ENCODE measurements around the gene SUPT3H. TPM values are rescaled to one million over a fixed set of nuclear protein-coding genes. Genes with fewer than 3 reads are reported as not detected.

The SUPT3H gene
- total and polyA plus RNA-seq, 2 of the 8 experiments (the other 6 are each of a cell fraction or from before 2014, with no cell fraction given) = 18.8 to 23.0 TPM

GRCh38 chr6:44957156-44957555 is 420.6 kb downstream of the SUPT3H start:
- no peaks in the 10 kb centered on the region for H3K27me3 ChIP-seq (replicated peaks in 1 of 4; ENCODE audit: control insufficient read depth in 3 of 4, extremely low read depth in 1 of 4, insufficient read depth in 3 of 4, low read length in 3 of 4)
- no peak overlapping the region for H3K4me3 ChIP-seq (ENCODE audit: extremely low read depth in 1 of 4, insufficient read depth in 2 of 4, low read depth in 3 of 4, low read length in 4 of 4)
- POLR2A ChIA-PET (ENCODE audit: partially characterized antibody) = no interaction called here
- H3K4me2 ChIP-seq (ENCODE audit: insufficient read depth in 1 of 2, low read depth in 2 of 2, low read length in 2 of 2) = no peak overlapping the region
- no peak overlapping the region for H2BK15ac ChIP-seq (ENCODE audit: low read length)
- no peaks in the 10 kb centered on the region; a peak in 1 of 8 replicates for H3K36me3 ChIP-seq (ENCODE audit: control insufficient read depth in 2 of 4, insufficient read depth in 4 of 4, low read length in 3 of 4)
- no peak overlapping the region for H4K5ac ChIP-seq (ENCODE audit: insufficient read length, low read depth, low read length)
- DNase-seq (ENCODE audit: low read depth in 1 of 2, low spot score in 2 of 2) = no peak
- 92% methylated on average over 4 of the region's 4 CpGs; no CpG with 5 or more reads in 1 of the 2 experiments for WGBS, 2 experiments (ENCODE audit: extremely low coverage in 1 of 2, insufficient coverage in 1 of 2, insufficient read length in 1 of 2, insufficient replicate concordance in 2 of 2, low coverage in 1 of 2, low lambda C conversion rate in 2 of 2, missing lambda C conversion rate in 1 of 2)
- H3K14ac ChIP-seq (ENCODE audit: insufficient read length) = no peak overlapping the region
- H3K79me1 ChIP-seq (ENCODE audit: low read depth, low read length) = no peaks in the 10 kb centered on the region
- H2BK20ac ChIP-seq (ENCODE audit: low read length) = no peak overlapping the region
- CTCF ChIA-PET (ENCODE audit: partially characterized antibody) = no interaction called here
- no peak overlapping the region for H4K8ac ChIP-seq (ENCODE audit: extremely low read depth, insufficient read depth, low read length)
- H2BK5ac ChIP-seq (ENCODE audit: low read depth, low read length) = no peak overlapping the region
- H3K4me1 ChIP-seq (replicated peaks in 1 of 4; ENCODE audit: control insufficient read depth in 3 of 4, insufficient read depth in 4 of 4, low read length in 3 of 4) = no peaks in the 10 kb centered on the region
- no peak overlapping the region for H2AFZ ChIP-seq (ENCODE audit: low read length)
- H3K56ac ChIP-seq (replicated peaks; ENCODE audit: insufficient read length, low read depth, low read length) = no peak overlapping the region
- H3K9me3 ChIP-seq (ENCODE audit: insufficient read depth in 2 of 2, low read depth in 1 of 2, low read length in 1 of 2) = no peaks in the 10 kb centered on the region
- no peaks in the 10 kb centered on the region for H3K23me2 ChIP-seq (ENCODE audit: low read depth, low read length)
- H3K79me2 ChIP-seq (ENCODE audit: control insufficient read depth in 1 of 2, insufficient read depth in 2 of 2, low read length in 2 of 2) = no peaks in the 10 kb centered on the region
- no peak overlapping the region for H2AK5ac ChIP-seq (ENCODE audit: low read depth, low read length)
- no peak for FAIRE-seq
- no peak overlapping the region for H4K91ac ChIP-seq (replicated peaks; ENCODE audit: insufficient read length, low read length)
- H4K20me1 ChIP-seq (replicated peaks in 1 of 2; ENCODE audit: control insufficient read depth in 1 of 2, insufficient read depth in 2 of 2, low read length in 2 of 2) = no peaks in the 10 kb centered on the region
- no peak overlapping the region for H3K9ac ChIP-seq (replicated peaks in 1 of 4; ENCODE audit: extremely low read depth in 1 of 4, low read depth in 3 of 4, low read length in 3 of 4)
- H2BK12ac ChIP-seq (ENCODE audit: low read depth, low read length) = no peak overlapping the region
- no peak overlapping the region for H3K23ac ChIP-seq (ENCODE audit: insufficient read length)
- H3K27ac ChIP-seq (ENCODE audit: low read depth, low read length) = no peak overlapping the region
- no peak overlapping the region for H2BK120ac ChIP-seq (replicated peaks; ENCODE audit: low read depth, low read length)
- no peak overlapping the region for H3K4ac ChIP-seq (replicated peaks; ENCODE audit: insufficient read length, low read depth, low read length)
- H3K18ac ChIP-seq (ENCODE audit: extremely low read depth, low read length) = no peak overlapping the region
- no peak for TF ChIP-seq EGR1 (IDR thresholded peaks at IDR 0.05; ENCODE audit: borderline replicate concordance, low read depth, low read length)
- TF ChIP-seq SP4 (IDR thresholded peaks at IDR 0.05; ENCODE audit: low read length) = no peak
- no peak for TF ChIP-seq EZH2 (IDR thresholded peaks at IDR 0.05; ENCODE audit: low read depth, low read length, severe bottlenecking)
- no peak for TF ChIP-seq RBBP5 (IDR thresholded peaks at IDR 0.05; ENCODE audit: borderline replicate concordance, low read depth, low read length)
- TF ChIP-seq ASH2L (IDR thresholded peaks at IDR 0.05; ENCODE audit: low read length) = no peak
- TF ChIP-seq MAFK (IDR thresholded peaks at IDR 0.05; ENCODE audit: low read depth, low read length) = no peak
- TF ChIP-seq CTCF (IDR thresholded peaks at IDR 0.05; ENCODE audit: control extremely low read depth in 1 of 3, insufficient read depth in 1 of 3, low read depth in 1 of 3, low read length in 3 of 3) = no peak
- no peak for TF ChIP-seq KDM5A (IDR thresholded peaks at IDR 0.05; ENCODE audit: low read length)
- TF ChIP-seq CHD2 (IDR thresholded peaks at IDR 0.05; ENCODE audit: low read length) = no peak
- TF ChIP-seq EP300 (IDR thresholded peaks at IDR 0.05; ENCODE audit: borderline replicate concordance in 1 of 2, low read depth in 2 of 2, low read length in 2 of 2) = no peak
- TF ChIP-seq CTBP2 (IDR thresholded peaks at IDR 0.05; ENCODE audit: borderline replicate concordance, insufficient read depth, insufficient read length, low read length) = no peak
- no peak for TF ChIP-seq RNF2 (IDR thresholded peaks at IDR 0.05; ENCODE audit: borderline replicate concordance, low read depth, low read length, missing control alignments, poor library complexity, severe bottlenecking)
